SK-MEL-5 (cell line): ENCODE measurements around the gene BIN1. TPM values are rescaled to one million over a fixed set of nuclear protein-coding genes. Genes with fewer than 3 reads are reported as not detected.
"Not testable (repeated sequence)": the region's sequence is repeated elsewhere in the genome, so short reads cannot be mapped to it uniquely, and the experiment has no call there.

ENCODE experiments used
- DNase-seq: peaks from one replicate; pipeline ENCODE4 v3.0.0-alpha.2; 2016; ENCODE audit warnings: low read depth, low spot score
- in situ Hi-C: cut with HindIII; loops from 2 replicates; pipeline ENCODE4 v1.10.0; 2016; ENCODE audit warnings: low sequenced_read_pairs, high pct_unique_total_duplicates, low pct_unique_long_range_greater_than_20kb
- total RNA-seq: library from RNA; depleted of rRNA; stranded (reverse); fragments of >200 nt; shearing (Covaris generic); gene quantifications from 2 replicates; pipeline ENCODE4 v1.2.3, GENCODE V29; 2014

The BIN1 gene
- total RNA-seq, 1 experiment from 2014 or later = 1.7 TPM

GRCh38 chr2:127028745-127029144 is 78.2 kb downstream of the BIN1 start:
- DNase-seq, in situ Hi-C loops: not testable (repeated sequence)

DNA sequence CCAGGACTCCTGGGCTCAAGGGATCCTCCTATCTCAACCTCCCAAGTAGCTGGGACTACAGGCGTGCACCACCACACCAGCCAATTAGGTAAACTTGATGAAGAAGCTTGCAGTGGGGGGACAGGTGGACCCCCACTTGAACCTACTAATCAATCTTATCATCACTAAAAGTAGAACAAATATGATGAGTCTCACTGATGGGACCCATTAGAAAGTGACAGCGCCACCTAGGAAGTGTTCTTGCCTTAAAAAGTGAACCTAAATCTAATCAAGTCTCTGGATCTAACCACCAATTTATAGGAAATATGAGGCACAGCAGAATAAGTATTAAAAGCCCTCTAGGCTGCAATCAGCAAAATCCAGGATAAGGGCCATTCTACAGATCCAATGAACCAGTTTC is 79.2 kb downstream of the BIN1 start:
- no peak for DNase-seq
- in situ Hi-C loops = no loop called here

DNA sequence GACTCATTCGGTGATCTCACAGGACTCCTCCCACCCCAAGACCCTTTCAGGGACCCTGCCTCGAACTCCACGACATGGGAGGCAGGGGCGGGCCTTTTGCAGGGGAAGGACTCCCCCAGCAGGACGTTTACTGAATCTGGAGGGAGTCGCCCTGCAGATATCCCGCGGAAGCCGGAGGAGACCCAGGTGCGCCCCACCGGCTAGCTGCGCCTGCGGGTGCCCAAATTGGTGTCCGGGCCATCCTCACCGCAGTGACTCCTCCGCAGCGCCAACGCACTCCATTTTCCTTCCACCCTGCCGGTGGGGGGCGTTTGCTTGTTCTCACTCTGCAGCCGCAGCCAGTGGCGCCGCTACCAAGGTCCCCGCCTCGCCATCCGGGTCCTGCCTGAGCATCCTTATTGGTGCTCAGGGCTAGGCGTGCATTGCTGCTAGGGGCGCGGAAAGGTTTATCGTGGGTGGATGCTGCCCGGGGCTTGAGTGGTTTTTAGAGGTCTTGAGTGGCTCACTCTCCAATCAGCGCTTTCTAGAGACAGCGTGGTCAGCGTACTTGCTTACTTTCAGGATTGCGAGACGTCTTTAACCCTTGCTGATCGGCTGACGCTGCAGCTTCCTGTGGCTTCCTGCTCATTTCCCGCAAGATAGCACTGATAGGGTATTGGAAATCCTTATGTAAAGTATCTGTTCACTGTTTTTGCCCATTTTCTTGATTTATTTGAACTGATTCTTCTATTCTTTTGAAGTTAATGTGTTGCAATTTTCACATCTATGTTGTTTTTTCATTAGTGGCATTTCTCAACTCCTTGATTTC is 81.4 kb downstream of the BIN1 start:
- in situ Hi-C loops = no loop called here
- peak; percentile 69 for DNase-seq

- in situ Hi-C loops = no loop called here
- peak; percentile 26 for DNase-seq
Observed at GRCh38 chr2:127024769-127025358, 82.1 kb downstream of the BIN1 start.

GRCh38 chr2:127023504-127023903 is 83.5 kb downstream of the BIN1 start:
- DNase-seq = no peak
- in situ Hi-C loops = no loop called here

DNA sequence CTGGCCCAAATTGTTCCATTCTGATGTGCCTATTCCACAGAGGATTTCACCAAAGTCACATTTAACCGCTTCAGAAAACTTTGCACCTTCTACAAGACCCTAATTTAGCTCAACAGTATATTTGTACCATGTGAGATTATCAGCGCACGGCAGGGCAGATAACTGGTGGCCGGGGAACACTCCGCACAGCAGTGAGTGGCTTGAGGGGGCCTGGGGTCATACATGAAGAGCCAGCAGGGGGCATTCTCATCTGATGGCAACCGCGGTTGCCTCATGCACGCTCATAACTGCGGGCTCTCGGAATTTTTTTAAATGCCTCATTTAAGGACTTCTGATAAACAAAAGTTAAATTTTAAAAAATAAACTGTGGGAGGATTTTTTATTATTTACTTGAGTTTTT is 84.1 kb downstream of the BIN1 start:
- no peak for DNase-seq
- in situ Hi-C loops = no loop called here

DNA sequence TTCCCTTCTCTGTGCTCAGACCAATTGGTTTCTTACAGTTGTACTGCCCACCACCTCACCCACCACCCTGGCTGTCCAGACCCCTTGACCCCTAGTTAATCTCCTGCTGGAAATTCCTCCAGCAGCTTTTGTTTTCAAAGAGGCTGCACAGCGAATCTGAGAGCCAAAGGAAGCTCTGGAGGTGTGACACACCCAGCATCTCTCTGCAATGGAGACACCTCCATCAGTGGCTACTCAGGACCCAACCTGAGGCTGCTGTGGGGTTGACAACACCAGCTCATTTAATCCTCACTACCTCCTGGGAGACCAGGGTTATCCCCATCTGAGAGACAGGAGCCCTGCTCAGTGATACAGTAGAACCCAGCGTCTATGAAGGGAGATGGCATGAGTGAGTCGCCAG is 86.4 kb downstream of the BIN1 start:
- DNase-seq = no peak
- in situ Hi-C loops = no loop called here

DNA sequence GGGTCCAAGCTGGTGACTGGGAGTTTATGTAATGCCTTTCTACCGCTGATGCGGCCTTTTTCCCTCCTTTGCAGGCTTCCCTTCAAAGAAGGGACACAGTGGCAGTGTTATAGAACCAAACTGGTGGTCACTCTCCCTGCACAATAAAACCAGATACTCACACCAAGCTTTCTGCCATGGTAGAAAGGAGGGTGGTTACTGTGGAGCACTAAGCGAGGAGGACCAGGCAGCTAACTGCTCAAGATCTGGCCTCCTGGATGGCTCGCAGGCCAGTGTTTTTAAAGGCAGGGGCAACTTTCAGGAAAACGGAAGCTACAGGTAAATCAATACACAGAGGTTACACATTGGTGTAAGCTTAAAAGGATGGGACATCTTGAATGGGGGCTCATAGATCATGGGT is 89.4 kb downstream of the BIN1 start:
- in situ Hi-C loops = no loop called here
- DNase-seq = no peak

DNA sequence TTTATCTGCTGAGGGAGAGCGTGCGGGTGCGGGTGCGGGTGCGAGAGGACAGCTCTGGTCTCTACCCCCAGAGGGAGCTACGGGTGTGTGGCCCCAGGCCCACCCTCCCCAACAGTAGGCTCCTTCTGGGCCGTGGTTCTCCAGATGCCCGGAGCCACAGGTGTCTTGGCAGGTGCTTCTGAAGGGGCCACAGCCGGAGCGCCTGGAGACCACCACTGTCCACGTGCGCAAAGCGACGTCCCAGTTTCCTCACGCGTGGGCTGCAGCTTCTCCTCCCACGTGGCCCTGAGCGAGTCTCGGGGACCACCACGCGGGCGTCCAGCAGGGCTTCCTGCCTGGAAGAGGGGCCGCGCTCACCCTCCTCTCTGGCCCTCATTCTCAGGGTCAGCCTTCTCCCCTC is 90.6 kb downstream of the BIN1 start:
- no peak for DNase-seq
- in situ Hi-C loops = no loop called here

DNA sequence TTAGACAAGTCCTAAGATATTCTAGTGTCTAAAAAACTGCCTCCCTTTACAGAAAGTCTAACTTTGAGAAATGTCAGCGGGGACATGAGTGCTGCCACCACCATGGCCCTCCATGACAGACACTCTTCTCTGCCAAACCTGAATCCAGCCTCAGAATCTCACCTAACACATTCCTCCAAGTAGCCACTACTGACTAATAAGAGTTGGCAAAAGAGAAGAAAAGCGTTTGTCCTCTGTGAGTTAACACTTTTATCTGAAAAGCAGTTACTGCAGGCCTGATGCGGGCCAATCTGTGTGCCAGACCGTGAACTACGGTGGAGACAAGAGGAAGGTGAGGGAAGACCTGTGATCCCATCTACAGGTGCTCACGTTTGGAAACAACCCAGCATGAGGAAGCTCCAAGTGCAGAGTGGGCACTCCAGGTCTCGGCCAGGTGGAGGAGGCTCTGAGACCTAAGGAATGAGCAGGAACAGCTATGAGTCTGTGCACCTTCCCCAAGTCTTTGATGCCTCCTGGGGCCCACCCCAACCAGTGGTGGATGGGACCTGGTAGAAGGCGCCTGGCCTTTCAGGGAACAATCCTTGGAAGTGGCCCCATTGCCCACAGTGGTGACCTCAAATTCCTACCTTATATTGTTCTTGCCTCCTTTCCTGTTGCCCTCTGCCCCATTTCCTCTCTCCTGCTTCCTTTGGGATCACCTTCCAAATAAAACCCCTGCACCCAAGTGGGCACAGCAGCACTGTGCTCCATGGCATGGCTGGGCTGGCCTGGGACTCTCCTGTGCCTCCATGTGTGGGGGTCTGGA is 91.6 kb downstream of the BIN1 start:
- in situ Hi-C loops = no loop called here

DNA sequence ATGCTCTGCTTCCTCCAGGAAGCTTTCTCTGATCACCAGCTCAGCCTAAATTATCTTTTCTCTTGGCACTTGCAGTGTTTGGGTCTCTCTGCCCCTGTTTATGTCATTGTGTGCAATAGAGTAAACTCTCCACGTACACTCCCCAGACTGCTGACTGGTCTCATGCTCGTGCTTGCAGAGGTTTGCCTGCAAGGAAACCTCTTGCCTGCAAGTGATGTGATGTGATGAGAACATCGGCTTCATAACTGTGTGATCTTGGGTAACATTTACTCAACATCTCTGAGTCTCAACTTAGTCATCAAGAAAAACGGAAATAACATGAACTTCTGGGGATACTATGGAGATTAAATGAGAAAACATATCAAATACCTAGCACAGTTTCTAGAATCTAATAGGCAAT is 92.3 kb downstream of the BIN1 start:
- no peak for DNase-seq

More for the DNA sequence above, 91.6 kb downstream of the BIN1 start:
- no peak for DNase-seq

DNA sequence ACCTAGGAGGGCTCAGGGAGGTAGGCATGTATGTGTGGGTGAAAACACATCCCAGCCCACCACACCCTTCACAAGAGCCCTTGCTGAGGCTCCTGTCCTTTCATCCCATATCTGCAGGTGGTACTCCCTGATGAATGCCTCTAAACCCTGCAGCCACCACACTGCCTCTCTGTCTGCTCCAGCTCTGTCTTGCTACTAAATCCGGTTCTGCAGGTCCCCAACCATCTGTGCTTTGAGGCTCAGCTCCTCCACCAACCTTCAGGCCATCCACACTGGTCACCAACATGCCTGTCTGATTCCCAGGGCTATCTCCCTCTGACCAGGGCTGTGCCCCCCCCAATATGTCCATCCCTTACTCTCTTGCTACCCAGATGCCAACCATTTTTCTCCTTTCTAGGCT is 92.7 kb downstream of the BIN1 start:
- no peak for DNase-seq
- in situ Hi-C loops = no loop called here

More for the DNA sequence above, 92.3 kb downstream of the BIN1 start:
- in situ Hi-C loops = no loop called here

GRCh38 chr2:127012868-127013267 is 94.1 kb downstream of the BIN1 start:
- no peak for DNase-seq
- in situ Hi-C loops = no loop called here

- in situ Hi-C loops = no loop called here
- no peak for DNase-seq
Observed at GRCh38 chr2:127012215-127012614, 94.7 kb downstream of the BIN1 start.

- no peak for DNase-seq
- in situ Hi-C loops = no loop called here
Observed at GRCh38 chr2:127011796-127012195, 95.2 kb downstream of the BIN1 start.

DNA sequence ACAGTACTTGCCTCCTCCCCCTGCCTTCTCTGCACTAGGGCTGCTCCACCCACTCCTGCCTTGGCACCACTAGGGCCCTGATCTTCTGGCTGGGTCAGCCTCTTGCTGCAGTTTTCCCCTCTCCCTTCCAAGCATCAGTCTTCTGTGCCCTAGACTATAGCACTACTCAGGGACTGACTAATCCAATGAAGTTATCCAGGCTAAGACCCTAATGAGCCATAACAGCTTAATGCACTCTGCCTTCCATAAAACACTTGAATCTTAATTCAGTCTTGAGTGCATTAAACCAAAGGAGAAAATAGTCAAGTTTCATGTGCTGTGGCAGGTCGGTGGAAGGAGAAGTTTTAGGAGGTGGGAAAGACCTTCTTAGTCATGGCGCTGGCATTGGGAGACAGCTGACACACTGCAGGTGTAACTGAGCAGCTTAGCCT is 95.7 kb downstream of the BIN1 start:
- in situ Hi-C loops = no loop called here
- no peak for DNase-seq

GRCh38 chr2:127008265-127009015 is 98.5 kb downstream of the BIN1 start:
- DNase-seq = no peak
- in situ Hi-C loops = no loop called here

DNA sequence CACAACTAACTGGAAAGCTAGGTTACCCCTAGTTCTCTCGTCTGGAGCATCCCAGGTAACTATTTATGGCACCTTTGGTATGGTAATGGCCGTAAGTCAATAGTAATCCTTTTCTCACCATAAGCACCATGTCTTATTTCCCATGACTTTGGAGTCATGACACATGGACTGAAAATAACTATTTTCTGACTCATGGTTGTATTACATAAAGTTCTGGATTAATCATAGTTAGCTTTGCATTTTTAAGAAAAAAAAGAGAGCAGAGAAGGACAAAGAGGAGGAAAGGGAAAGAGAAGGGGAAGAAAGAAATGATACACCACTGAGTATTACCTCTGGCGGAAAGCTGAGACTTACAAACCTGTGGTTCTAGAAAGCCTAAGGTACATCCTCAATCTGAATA is 99.3 kb downstream of the BIN1 start:
- DNase-seq = no peak
- in situ Hi-C loops = no loop called here
